NCI-H510A treated with DMSO at 0.1 percent for 48 hours (cell line): ENCODE measurements around the gene TCHP.

Source experiments
- DNase-seq: peaks from one replicate; lab custom pipeline; 2025; lab: John Stamatoyannopoulos, UW

TCHP gene

GRCh38 chr12:109932878-109933503 lies 32.9 kb downstream of the TCHP start:
- DNase-seq, result no peak

GRCh38 chr12:109934026-109934425 lies 34.0 kb downstream of the TCHP start:
- DNase-seq, result peak; percentile 23

GRCh38 chr12:109937371-109937770 lies 37.3 kb downstream of the TCHP start:
- no peak for DNase-seq

GRCh38 chr12:109938947-109939346 lies 38.9 kb downstream of the TCHP start:
- no peak for DNase-seq

GRCh38 chr12:109939504-109939903 lies 39.4 kb downstream of the TCHP start:
- no peak for DNase-seq

GRCh38 chr12:109940339-109940923 lies 40.4 kb downstream of the TCHP start:
- DNase-seq, result no peak

- DNase-seq, result no peak
These were observed 43.7 kb downstream of the TCHP start for GRCh38 chr12:109943811-109944210.

- no peak for DNase-seq
These were observed 44.7 kb downstream of the TCHP start for GRCh38 chr12:109944561-109945359.

GRCh38 chr12:109946505-109946904 lies 46.4 kb downstream of the TCHP start:
- DNase-seq, result no peak

GRCh38 chr12:109946913-109947312 lies 46.8 kb downstream of the TCHP start:
- no peak for DNase-seq

- DNase-seq, result no peak
These were observed 47.4 kb downstream of the TCHP start for GRCh38 chr12:109947521-109947920.

- no peak for DNase-seq
These were observed 48.3 kb downstream of the TCHP start for GRCh38 chr12:109948368-109948767.

GRCh38 chr12:109949089-109949488 lies 49.0 kb downstream of the TCHP start:
- DNase-seq, result peak; percentile 67

- no peak for DNase-seq
These were observed 50.6 kb downstream of the TCHP start for GRCh38 chr12:109950625-109951024.

- no peak for DNase-seq
These were observed 51.1 kb downstream of the TCHP start for GRCh38 chr12:109951136-109951535.

- DNase-seq, result no peak
These were observed 51.7 kb downstream of the TCHP start for GRCh38 chr12:109951751-109952150.

GRCh38 chr12:109952160-109952858 lies 52.2 kb downstream of the TCHP start:
- no peak for DNase-seq

- DNase-seq, result no peak
These were observed 52.8 kb downstream of the TCHP start for GRCh38 chr12:109952873-109953272.

GRCh38 chr12:109953656-109954055 lies 53.6 kb downstream of the TCHP start:
- DNase-seq, result no peak

GRCh38 chr12:109958374-109958773 lies 58.3 kb downstream of the TCHP start:
- no peak for DNase-seq

- DNase-seq, result no peak
These were observed 59.5 kb downstream of the TCHP start for GRCh38 chr12:109959411-109960093.

- no peak for DNase-seq
These were observed 61.1 kb downstream of the TCHP start for GRCh38 chr12:109961201-109961600.
